ENCODE results near the gene ACOT11.

The ACOT11 gene

GRCh38 chr1:54566438-54567141 is 18.6 kb downstream of the ACOT11 start:
- DNase-seq: no peak

DNA sequence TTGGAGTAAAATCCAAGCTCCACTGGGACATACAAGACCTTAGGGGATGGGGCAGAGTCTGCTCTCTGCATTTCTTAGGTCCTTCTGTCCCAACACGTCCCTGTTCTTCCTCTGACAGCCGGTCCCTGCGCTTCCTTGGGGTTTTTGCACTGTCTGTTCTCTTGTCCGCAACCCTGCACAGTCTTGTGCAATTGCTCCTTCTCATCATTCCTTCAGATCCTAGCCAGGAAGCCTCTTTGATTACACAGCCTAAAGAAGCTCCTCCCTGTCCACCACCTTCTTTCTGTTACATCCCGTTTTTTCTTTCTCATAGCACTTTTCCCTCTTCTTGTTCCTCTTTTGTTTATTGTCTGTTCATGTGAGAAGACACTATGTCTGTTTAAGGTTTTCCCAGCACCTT is 19.9 kb downstream of the ACOT11 start:
- DNase-seq: no peak

- no peak for DNase-seq
Observed at GRCh38 chr1:54569339-54569738, 21.3 kb downstream of the ACOT11 start.

DNA sequence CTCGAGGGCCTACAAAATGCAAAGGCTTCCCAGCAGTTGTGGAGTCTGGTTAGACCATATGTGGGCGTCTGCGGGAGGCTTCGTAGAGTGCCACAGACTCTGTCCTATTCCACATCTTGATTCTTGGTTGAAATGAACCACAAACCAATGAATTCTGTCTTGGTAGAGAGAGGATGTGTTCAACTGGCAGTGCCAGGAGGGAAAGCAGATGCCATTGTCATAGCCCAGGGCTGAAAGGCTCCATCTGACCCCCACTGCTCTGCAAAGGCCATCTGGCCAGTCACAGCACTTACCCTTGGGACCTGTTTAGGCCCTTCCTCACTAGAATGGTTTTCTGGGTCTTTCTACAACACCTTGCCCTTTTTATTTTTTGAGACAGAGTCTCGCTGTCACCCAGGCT is 22.1 kb downstream of the ACOT11 start:
- no peak for DNase-seq

DNA sequence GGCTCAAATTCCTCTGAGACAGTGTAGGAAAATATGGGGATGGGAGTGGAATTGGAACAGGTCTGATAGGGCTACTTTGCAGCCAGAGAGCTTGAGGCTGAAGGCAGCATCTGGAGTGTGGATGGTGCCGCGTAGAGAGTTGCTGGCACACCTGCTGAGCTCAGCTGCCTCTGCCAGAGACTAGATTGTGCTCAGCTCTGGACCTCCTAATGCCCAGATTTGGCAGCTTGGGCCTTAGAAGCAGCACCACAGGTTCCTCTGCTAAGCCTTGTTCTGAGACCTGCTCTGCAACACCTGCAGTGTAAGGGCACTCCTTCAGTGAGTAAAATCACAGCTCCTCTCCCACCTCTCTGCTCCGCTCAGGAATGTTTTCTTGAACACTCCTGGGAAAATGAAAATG is 23.3 kb downstream of the ACOT11 start:
- DNase-seq: no peak

DNA sequence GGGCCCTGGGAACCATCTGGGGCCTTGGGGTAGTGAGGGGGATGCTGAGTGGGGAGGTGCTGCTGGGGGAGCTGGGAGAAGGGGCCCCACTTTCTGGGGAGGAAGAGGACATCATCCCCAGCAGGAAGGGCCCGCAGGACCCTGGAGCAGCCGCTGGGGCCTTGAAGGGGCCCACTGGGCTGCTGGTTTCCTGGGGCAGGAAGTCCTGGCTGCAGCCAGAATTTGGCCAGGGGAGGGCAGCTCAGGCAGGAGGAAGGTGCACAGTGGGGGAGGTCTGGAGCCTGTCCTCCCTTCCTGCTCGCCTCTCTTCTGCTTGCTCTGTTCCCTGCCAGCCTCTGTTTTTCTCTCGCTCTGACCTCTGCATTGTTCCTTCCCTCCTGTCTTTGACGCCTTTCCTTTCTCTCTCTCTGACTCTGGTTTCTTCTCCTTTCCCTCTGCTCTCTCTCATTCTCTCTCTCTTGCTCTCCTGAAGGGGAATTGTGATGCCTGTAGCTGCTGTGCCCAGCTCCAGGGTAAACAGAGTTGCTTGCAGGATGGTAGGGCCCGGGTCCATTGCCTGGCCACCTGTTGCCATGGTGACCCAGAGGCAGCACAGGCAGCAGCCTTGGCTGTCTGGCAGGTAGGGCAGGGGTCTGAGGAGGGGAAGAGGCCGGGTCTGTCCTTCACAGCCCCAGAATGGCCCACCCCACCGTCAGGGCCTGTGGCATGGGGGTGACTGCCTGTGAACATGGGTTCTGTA is 23.9 kb downstream of the ACOT11 start:
- no peak for DNase-seq

GRCh38 chr1:54572542-54572850 is 24.5 kb downstream of the ACOT11 start:
- DNase-seq: no peak

- no peak for DNase-seq
Observed at GRCh38 chr1:54574158-54574778, 26.2 kb downstream of the ACOT11 start.

- DNase-seq: no peak
Observed at GRCh38 chr1:54575161-54575560, 27.1 kb downstream of the ACOT11 start.

GRCh38 chr1:54575605-54576290 is 27.7 kb downstream of the ACOT11 start:
- DNase-seq: no peak

DNA sequence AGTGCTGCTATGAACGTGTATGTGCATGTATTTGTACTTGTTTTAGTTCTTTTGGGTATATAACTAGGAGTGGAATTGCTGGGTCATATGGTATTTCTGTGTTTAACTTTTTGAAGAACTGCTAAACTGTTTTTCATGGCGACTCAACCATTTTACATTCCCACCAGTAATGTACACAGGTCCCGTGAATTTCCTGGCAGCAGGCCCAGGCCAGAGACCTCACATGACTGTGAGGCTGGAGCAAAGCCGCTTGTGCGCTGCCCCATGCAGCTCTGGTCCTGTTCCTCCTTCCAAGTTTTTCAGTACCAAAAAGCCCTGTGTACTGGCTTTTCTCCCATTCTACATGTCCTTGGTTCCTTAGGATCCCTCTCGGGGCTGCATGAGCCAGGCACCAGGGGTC is 29.6 kb downstream of the ACOT11 start:
- no peak for DNase-seq

DNA sequence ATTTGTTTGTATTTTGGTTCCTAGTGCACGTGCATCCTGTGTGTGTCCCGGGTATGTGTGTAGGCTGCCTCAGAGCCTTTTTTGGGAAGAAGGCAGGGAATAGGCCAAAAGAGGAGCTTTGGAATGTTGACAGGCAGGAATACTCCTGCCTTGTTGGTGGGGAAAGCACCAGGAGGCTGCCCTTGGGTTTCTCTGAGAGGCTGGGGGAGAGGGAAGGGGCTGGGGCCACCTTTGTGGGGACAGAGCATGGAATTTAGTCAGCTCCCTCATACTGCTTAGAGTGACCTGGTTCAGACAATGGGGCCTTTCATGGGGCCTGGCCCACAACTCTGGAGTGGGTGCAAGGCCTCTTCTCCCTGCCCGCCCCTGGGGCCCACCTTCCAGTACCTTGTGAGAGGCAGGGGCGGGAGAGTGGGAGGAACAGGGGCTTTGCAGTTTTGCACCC is 31.3 kb downstream of the ACOT11 start:
- no peak for DNase-seq

DNA sequence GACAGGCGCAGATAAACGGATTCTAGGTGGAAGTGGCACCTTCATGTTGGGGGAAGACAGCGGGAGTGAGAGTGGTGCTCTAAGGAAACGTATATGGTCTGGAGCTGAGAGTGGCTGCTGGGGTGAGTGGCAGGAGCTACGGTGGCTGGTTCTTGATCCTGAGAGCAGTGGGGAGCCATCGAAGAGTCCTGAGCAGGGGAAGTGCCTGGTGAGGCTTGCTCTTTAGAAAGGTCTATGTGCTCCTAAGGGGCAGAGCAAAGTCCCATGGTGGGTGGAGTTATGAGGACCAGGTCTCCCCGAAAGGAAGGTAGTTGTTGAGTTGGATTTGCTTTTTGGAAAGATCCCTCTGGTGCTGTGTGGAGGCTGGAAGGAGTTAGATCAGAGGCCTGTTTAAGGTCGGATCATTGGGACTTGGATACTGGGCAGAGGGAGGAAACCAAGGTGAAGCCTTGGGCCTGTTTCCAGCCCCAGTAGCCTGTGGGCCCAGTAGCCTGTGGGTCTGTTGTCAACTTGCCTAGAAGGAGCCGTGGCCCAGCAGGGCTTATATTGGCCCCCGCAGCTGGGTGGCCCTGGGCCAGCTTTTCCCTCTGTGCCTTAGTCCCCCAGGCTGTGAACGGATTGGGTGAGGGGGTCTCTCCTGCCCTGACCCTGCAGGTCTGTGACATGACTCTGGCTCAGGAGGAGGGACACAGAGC is 33.0 kb downstream of the ACOT11 start:
- no peak for DNase-seq

DNA sequence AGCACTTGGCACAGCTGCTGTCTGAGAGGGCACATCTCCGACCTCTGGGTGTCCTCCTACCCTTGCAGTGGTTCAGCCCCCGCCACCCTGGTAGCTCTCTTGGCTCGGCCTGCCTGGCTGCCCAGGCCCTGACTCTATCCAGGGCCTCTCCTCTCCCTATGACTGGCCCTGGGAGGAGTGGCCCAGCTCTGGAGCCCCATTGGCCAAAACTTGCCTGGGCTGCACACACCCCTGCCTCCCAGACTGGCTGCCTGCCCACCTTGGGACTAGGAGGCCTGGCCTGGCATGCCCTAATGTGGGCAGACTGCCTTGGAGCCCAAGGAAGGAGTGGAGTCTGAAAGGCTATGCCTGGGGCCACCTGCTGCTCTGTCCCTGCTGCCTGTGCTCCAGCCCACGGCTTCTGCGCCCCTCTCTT is 33.6 kb downstream of the ACOT11 start:
- no peak for DNase-seq

DNA sequence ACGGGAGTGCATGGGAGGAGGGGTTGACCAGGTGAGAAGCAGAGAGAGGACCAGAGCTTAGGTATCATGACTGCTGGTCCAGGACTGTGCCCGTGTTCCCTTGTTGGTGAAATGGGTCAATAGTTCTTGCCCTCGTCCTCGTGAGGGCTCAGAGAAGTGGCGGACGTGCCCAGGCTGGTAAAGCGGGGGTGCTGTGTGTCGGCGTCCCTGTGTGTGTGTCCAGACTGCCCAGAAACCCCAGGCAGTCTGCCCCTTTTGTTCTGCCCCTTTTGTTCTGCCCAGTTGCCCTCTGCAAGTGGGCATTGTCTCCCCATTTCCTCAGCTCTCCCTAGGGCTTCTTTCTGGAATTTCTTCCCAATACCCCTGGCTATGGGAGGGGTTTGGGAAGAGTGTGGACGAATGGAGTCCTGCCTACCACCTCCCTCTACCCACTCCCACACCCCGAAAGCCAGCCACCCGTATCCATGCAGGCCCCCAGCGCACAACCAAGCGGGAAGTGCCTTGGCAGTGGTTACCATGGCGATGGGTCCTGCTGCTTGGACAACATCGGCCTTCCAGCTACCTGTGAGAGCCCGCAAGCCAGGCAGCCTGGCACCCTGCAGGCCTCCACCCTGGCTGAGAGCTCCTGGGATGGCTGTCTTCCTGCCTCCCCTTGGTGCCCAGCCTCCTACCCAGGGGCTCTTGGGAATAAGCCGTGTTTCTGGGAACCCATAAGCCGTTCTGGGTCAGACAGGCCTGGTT is 34.7 kb downstream of the ACOT11 start:
- DNase-seq: no peak

GRCh38 chr1:54583307-54583686 is 35.3 kb downstream of the ACOT11 start:
- DNase-seq: no peak

DNA sequence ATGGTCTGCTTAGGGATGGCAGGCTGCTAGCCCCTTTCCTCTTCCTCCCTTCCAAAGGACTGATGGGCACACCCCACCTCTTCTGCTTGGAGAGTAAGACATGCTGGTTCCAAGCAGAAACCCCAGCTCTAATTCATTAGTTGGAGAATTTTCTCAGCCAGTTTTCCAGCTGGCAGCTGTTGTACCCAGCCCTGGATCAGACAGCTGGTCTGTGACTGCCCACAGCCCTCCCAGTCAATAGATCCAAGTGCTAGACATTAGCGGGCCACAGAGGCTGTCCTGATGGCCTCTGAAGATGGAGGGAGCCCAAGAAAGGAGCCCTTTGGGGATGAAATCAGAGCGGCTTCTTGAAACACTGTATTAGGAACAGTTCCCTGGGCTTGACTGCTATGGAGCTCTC is 35.8 kb downstream of the ACOT11 start:
- DNase-seq: no peak

DNA sequence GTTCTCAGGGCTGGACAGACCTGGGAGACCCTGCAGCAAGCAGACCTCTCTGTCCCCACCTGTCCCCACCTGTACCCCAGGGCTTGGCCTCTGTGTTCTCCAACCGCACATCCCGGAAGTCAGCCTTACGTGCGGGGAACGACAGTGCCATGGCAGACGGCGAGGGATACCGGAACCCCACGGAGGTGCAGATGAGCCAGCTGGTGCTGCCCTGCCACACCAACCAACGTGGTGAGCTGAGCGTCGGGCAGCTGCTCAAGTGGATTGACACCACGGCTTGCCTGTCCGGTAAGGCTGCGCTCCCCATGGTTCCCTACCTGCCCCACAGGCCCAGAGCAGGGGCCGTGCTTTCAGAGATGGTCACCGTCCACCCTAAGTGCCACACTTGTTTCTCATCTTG is 36.5 kb downstream of the ACOT11 start:
- DNase-seq: no peak

DNA sequence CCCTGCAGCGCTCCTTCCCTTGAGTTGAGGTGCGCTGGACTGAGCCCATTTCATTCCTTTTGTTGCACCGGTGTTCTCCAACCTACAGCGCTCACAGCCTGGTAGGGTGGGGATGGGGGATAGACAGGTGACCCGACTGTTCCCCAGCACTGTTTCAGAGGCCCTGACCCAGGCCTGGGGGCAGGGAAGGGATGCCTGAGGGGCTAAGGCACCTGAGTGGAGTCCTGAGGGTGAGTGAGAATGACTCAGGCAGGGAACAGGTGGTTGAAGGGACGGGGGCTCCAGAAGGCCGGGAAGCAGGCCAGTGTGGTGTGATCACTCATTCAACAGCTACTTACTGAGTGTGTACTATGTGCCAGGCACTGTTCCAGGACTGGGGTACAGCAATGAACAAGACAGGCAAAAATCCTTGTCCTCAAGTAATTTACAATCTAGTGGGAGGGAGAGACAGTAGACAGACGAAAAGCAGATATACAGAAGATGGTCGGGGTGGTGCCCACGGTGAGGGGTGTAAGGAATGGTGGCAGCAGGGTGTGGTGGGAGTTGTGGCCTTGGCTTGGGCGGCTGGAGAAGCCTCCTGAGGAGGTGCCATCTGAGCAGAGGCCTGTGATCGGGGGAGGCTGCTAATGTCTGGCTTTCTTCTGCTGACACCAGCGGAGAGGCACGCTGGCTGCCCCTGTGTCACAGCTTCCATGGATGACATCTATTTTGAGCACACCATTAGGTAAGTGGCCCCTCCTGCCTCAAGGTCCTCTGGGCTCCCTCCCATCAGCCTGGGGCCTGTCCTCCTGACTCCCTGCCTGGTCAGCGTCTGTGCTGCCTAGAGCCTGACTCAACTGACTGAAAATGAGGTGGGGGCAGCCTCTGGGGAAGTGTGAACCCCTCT is 37.4 kb downstream of the ACOT11 start:
- no peak for DNase-seq

DNA sequence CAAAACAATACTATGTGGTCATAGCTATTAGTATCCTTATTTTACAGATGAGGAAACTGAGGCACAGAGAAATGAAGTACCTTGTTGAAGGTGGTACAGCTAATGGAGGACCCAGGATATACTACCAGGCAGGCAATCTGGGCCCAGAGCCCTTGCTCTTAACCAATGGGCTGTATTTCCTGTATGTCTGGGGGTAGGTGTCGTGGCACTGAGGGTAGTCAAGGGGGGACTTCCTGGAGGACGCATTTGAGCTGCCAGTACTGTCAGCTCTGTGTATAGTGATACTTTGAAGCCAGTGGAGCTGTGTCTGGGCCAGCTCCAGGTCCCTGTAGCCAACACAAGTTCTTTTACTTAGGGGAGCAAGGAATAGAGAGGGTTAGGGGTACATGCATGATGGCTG is 40.3 kb downstream of the ACOT11 start:
- DNase-seq: no peak

GRCh38 chr1:54591127-54591756 is 43.2 kb downstream of the ACOT11 start:
- DNase-seq: no peak
